HCT116 (cell line): Measurements from ENCODE around the gene SYNE2.

ENCODE experiments used
- POLR2A ChIP-seq: IDR thresholded peaks from 2 replicates; pipeline ENCODE4 v1.7.0; 2011; ENCODE audit warnings: borderline replicate concordance; ENCODE audit not compliant: insufficient read depth, insufficient read length; ENCODE audit errors: extremely low read depth
- POLR2AphosphoS5 ChIP-seq: IDR thresholded peaks from 2 replicates; pipeline ENCODE4 v1.6.1; 2011; ENCODE audit warnings: mild to moderate bottlenecking, low read depth, low read length, moderate library complexity

GRCh38 chr14:64005822-64006221 is 153.0 kb downstream of the SYNE2 start:
- no peak for TF ChIP-seq POLR2A
- no peak for TF ChIP-seq POLR2AphosphoS5
